Endothelial cell of umbilical vein (primary cell): ENCODE results near the gene TMEM203. TPM values are rescaled to one million over a fixed set of nuclear protein-coding genes. Genes with fewer than 3 reads are reported as not detected.

Experiments
- BruUV-seq: library from RNA; stranded (reverse); fragments of 400-500 nt; replicated peaks from 2 replicates; lab custom pipeline; 2021; lab: Mats Ljungman, UMichigan
- CTCF ChIA-PET: fragments of 300-600, 350-600 bp; sonication (Branson Sonifier 250); formaldehyde crosslinking; loops from one replicate; lab custom pipeline; 2021; ENCODE audit warnings: antibody characterized with exemption, inconsistent platforms; lab: Charles Lee
- POLR2A ChIA-PET: fragments of 300-600, 350-600 bp; sonication (Branson Sonifier 250); formaldehyde crosslinking; loops from one replicate; lab custom pipeline; 2021; ENCODE audit warnings: antibody characterized with exemption, inconsistent platforms; lab: Charles Lee
- DNase-seq: peaks from one replicate; pipeline ENCODE4 v3.0.0-alpha.2; 2011; ENCODE audit warnings: low read depth, low spot score
- FAIRE-seq: peaks from 2 replicates; lab custom pipeline; 2011; peaks lifted over from hg19 to GRCh38; lab: Jason Lieb, UNC
- H2AFZ ChIP-seq: 2 replicates; pipeline ENCODE4 v1.6.0; 2012; ENCODE audit warnings: low read depth, low read length, control low read depth, inconsistent platforms
- H3K27ac ChIP-seq: 2 replicates; pipeline ENCODE4 v1.5.1; 2011; ENCODE audit warnings: low read depth, mild to moderate bottlenecking, control low read depth, low read length, moderate library complexity; ENCODE audit not compliant: insufficient read depth
- H3K27me3 ChIP-seq, 2 experiments: 2 replicates each; pipeline versions ENCODE4 v1.6.0 to v1.6.1; 2011; ENCODE audit warnings: low read length in 2 of 2, mixed read lengths in 1 of 2; ENCODE audit not compliant: control insufficient read depth in 2 of 2, insufficient read depth in 2 of 2
- H3K36me3 ChIP-seq, 2 experiments: 2 replicates in 1 of 2; 3 replicates in 1 of 2; pipeline ENCODE4 v1.5.1; 2011; ENCODE audit warnings: low read length in 2 of 2, mild to moderate bottlenecking in 1 of 2, moderate library complexity in 1 of 2; ENCODE audit not compliant: control insufficient read depth in 2 of 2, insufficient read depth in 2 of 2; ENCODE audit errors: extremely low read depth in 1 of 2
- H3K4me1 ChIP-seq: 3 replicates; pipeline ENCODE4 v1.5.1; 2011; ENCODE audit warnings: mild to moderate bottlenecking, low read length; ENCODE audit not compliant: control insufficient read depth, insufficient read depth; ENCODE audit errors: extremely low read depth
- H3K4me2 ChIP-seq: 2 replicates; pipeline ENCODE4 v1.6.1; 2011; ENCODE audit warnings: low read length, control low read depth, mixed read lengths; ENCODE audit not compliant: insufficient read depth
- H3K4me3 ChIP-seq, 3 experiments: fragments of 200-600 bp in 1 of 3; sonication (generic), shearing (Covaris generic) in 1 of 3; replicated peaks in 1 of 3; 2 replicates each; pipeline ENCODE4 v1.5.1; 2011 to 2016; ENCODE audit warnings: control low read depth in 3 of 3, low read length in 3 of 3, mild to moderate bottlenecking in 2 of 3, inconsistent platforms in 1 of 3, low read depth in 1 of 3, moderate library complexity in 1 of 3; ENCODE audit not compliant: insufficient read depth in 1 of 3
- H3K79me2 ChIP-seq: 2 replicates; pipeline ENCODE4 v1.6.0; 2012; ENCODE audit warnings: low read length, inconsistent platforms; ENCODE audit not compliant: control insufficient read depth, insufficient read depth
- H3K9ac ChIP-seq: replicated peaks from 2 replicates; pipeline ENCODE3; 2011; ENCODE audit warnings: low read length, control low read depth; ENCODE audit not compliant: insufficient read depth; ENCODE audit errors: extremely low read depth
- H3K9me1 ChIP-seq: replicated peaks from 3 replicates; pipeline ENCODE4 v1.6.0; 2011; ENCODE audit warnings: mild to moderate bottlenecking, low read length; ENCODE audit not compliant: control insufficient read depth, insufficient read depth; ENCODE audit errors: extremely low read depth
- H3K9me3 ChIP-seq: replicated peaks from 2 replicates; pipeline ENCODE4 v1.5.1; 2012; ENCODE audit warnings: low read length, inconsistent platforms; ENCODE audit not compliant: control insufficient read depth, insufficient read depth
- H4K20me1 ChIP-seq: replicated peaks from 2 replicates; pipeline ENCODE3; 2011; ENCODE audit warnings: mild to moderate bottlenecking, low read length; ENCODE audit not compliant: control insufficient read depth, insufficient read depth; ENCODE audit errors: extremely low read depth
- EZH2 ChIP-seq: IDR thresholded peaks from 2 replicates; pipeline ENCODE4 v1.6.1; 2012; ENCODE audit warnings: borderline replicate concordance, low read depth, mild to moderate bottlenecking, moderate library complexity, low read length, inconsistent platforms; ENCODE audit not compliant: severe bottlenecking
- FOS ChIP-seq: IDR thresholded peaks from 2 replicates; pipeline ENCODE4 v1.6.1; 2011; ENCODE audit warnings: mild to moderate bottlenecking, low read length, moderate library complexity, borderline replicate concordance; ENCODE audit not compliant: insufficient read depth
- dilution Hi-C: fragments of 300-500 bp; cut with MboI; formaldehyde crosslinking; loops from one replicate; pipeline ENCODE4 v1.15.0; 2019; ENCODE audit warnings: low sequenced_read_pairs; ENCODE audit not compliant: extremely low pct_ligation_motif_present
- intact Hi-C: fragments of 100-400 bp; cut with micrococcal nuclease; formaldehyde crosslinking; loops from one replicate; pipeline ENCODE4 v1.10.0; 2022
- polyA plus RNA-seq, 4 experiments: library from polyadenylated mRNA; depleted of rRNA in 3 of 4; stranded (reverse) in 3 of 4; unstranded in 1 of 4; fragments of >200 nt; gene quantifications; 2 replicates each; pipeline versions ENCODE4 v1.2.1 to v1.2.3, GENCODE V29; 2011 to 2012; ENCODE audit warnings: missing spikeins in 1 of 4
- total RNA-seq: library from RNA; stranded (reverse); gene quantifications from 2 replicates; pipeline ENCODE4 v1.2.3, GENCODE V29; 2021
- TF ChIP-seq, protein P1 (sequence below), 2 donors: IDR thresholded peaks; 1 replicate in 1 of 2; 2 replicates in 1 of 2; pipeline ENCODE4 v1.5.1; 2011; ENCODE audit warnings: low read length in 2 of 2, mild to moderate bottlenecking in 2 of 2, moderate library complexity in 2 of 2, control low read depth in 1 of 2, inconsistent platforms in 1 of 2, low read depth in 1 of 2; ENCODE audit not compliant: insufficient read depth in 1 of 2; ENCODE audit errors: extremely low read depth in 1 of 2

Gene TMEM203
- total and polyA plus RNA-seq, 2 donors (not counting 3 experiments of a cell fraction or from before 2014, with no cell fraction given): 29.6 to 39.8 TPM

DNA sequence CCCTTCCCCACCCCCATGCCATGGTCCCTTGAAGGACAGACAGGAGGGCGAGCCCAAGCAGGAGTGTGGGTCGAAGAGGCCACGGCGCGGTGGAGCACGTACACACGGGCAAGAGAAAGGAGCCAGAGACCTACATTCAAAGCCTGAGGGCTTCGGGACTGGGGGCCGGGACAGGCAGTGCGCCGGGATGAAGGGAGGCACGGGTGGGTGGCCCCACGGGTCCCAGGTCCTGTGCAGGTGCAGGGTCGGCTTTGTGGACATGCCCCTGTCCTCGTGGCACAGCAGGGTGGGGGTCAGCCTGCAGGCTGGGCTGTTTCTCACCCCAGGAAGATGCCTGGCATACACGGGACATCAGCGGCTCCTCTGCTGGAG lies 45.4 kb downstream of the TMEM203 start:
- Histone ChIP-seq H4K20me1 (no peaks in the 10 kb centered on the region), H2AFZ (no peak overlapping the region), H3K4me2 (no peak overlapping the region), H3K79me2 (no peaks in the 10 kb centered on the region), H3K36me3 (no peaks in the 10 kb centered on the region), H3K9me1 (no peaks in the 10 kb centered on the region), H3K9me3 (no peaks in the 10 kb centered on the region), H3K9ac (no peak overlapping the region), H3K4me1 (peaks cover 3% of the 10 kb centered on the region), H3K27ac (no peak overlapping the region), H3K27me3 (peaks cover 12 to 24% of the 10 kb centered on the region in 2 experiments), H3K4me3 (no peak overlapping the region)
- ChIA-PET POLR2A (no interaction called here), CTCF (interaction anchor here (1.8 kb wide), 1 partner anchor 16 kb away, joined by 5 read pairs; no protein-coding TSS in a partner anchor)
- dilution Hi-C loops (no loop called here), intact Hi-C loops (no loop called here)
- DNase-seq (no peak), FAIRE-seq (no peak)
- BruUV-seq: no TSS peak
- peak; percentile 53 for TF ChIP-seq EZH2
- no peak for TF ChIP-seq FOS

DNA sequence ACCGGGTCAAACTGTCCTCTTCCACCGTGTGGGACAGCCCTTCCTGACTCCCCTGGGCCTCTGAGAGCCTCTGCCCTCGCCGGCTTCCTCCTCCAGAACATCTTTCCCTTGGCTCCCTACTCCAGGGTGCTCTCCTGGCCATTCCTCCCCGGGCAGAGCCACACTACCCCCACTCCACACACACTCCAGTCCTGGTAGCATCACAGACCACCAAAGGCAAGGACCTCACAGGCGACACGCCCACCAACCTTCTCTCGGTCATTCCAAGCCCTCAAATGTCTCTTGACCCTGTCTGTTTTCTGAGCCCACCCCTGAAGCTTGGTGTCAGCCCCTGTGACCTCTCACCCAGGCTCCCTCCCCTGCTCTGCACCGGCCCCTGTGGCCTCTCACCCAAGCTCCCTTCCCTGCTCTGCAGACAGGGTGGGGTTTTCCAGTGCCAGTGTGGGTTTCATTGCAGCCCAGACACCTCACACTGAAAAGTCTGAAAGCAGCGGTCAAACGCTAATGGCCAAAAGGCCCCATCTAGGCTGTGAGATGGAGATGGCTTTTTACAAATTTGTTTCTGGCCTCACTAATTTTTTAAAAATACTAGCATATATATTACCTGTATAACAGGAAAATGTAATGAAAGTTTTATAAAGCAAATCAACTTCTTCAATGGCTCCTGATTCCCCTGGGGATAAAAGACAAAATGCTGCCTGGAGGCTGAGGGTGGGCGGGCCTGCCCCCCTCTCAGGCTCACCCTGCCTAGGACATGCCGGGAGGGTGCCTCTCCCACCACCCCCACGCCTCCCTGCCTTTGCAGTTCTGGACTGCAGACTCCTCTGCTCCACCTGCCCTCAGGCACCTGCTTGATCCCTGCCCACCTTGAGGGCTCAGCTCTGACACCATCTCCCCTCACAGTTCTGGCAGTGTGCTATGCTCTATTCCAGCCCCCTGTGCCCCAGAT lies 46.1 kb downstream of the TMEM203 start:
- no peaks in the 10 kb centered on the region for H3K36me3 ChIP-seq
- no peak overlapping the region for H3K27ac ChIP-seq
- peaks cover 3% of the 10 kb centered on the region for H3K4me1 ChIP-seq
- CTCF ChIA-PET: interaction anchor here (1.8 kb wide), 1 partner anchor 17 kb away, joined by 5 read pairs; no protein-coding TSS in a partner anchor
- H3K4me2 ChIP-seq: no peak overlapping the region
- H3K27me3 ChIP-seq: peaks cover 12 to 24% of the 10 kb centered on the region in 2 experiments
- H3K9ac ChIP-seq: no peak overlapping the region
- DNase-seq (no peak), FAIRE-seq (no peak)
- BruUV-seq: no TSS peak
- POLR2A ChIA-PET: no interaction called here
- H3K9me3 ChIP-seq: no peaks in the 10 kb centered on the region
- H2AFZ ChIP-seq: no peak overlapping the region
- H3K4me3 ChIP-seq: no peak overlapping the region
- no peaks in the 10 kb centered on the region for H4K20me1 ChIP-seq
- dilution Hi-C loops (no loop called here), intact Hi-C loops (no loop called here)
- H3K9me1 ChIP-seq: no peaks in the 10 kb centered on the region
- no peaks in the 10 kb centered on the region for H3K79me2 ChIP-seq
- TF ChIP-seq FOS: no peak
- TF ChIP-seq, protein P1, sequence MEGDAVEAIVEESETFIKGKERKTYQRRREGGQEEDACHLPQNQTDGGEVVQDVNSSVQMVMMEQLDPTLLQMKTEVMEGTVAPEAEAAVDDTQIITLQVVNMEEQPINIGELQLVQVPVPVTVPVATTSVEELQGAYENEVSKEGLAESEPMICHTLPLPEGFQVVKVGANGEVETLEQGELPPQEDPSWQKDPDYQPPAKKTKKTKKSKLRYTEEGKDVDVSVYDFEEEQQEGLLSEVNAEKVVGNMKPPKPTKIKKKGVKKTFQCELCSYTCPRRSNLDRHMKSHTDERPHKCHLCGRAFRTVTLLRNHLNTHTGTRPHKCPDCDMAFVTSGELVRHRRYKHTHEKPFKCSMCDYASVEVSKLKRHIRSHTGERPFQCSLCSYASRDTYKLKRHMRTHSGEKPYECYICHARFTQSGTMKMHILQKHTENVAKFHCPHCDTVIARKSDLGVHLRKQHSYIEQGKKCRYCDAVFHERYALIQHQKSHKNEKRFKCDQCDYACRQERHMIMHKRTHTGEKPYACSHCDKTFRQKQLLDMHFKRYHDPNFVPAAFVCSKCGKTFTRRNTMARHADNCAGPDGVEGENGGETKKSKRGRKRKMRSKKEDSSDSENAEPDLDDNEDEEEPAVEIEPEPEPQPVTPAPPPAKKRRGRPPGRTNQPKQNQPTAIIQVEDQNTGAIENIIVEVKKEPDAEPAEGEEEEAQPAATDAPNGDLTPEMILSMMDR (IDR thresholded peaks at IDR 0.05; ENCODE audit: extremely low read depth in 1 of 2, insufficient read depth in 1 of 2, low read depth in 1 of 2, low read length in 2 of 2): no peak
